Stimulated activated naive CD4-positive, alpha-beta T cell (primary cell): Measurements from ENCODE around the gene RTL1.

ENCODE experiments used
- DNase-seq, 6 experiments: peaks; one replicate each; lab custom pipeline; 2025; lab: John Stamatoyannopoulos, UW

Gene RTL1

GRCh38 chr14:100898935-100899883 lies 4.3 kb downstream of the RTL1 start:
- DNase-seq, result no peak

- no peak for DNase-seq
Observed at GRCh38 chr14:100898465-100898864, 5.1 kb downstream of the RTL1 start.

GRCh38 chr14:100896369-100897060 lies 7.0 kb downstream of the RTL1 start:
- DNase-seq, result no peak

DNA sequence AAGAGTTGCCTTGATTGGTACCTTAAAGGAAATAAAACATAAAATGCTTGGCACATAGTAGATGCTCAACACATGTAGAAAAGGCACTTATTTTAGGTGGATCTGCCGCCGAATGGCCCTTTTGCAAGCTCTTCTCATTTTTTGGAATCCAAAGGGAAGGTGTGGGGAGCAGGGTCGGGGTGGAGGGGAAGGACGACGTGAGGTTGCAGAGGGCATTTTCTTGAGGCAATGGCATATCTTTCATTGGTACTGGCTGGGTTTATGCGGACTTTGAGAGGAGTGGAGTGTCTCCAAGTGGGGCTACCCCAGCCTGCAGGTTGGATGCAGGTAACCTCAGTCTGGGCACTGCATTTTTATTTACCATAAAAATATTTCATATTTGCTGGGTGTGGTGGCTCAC lies 8.1 kb downstream of the RTL1 start:
- DNase-seq, result no peak

DNA sequence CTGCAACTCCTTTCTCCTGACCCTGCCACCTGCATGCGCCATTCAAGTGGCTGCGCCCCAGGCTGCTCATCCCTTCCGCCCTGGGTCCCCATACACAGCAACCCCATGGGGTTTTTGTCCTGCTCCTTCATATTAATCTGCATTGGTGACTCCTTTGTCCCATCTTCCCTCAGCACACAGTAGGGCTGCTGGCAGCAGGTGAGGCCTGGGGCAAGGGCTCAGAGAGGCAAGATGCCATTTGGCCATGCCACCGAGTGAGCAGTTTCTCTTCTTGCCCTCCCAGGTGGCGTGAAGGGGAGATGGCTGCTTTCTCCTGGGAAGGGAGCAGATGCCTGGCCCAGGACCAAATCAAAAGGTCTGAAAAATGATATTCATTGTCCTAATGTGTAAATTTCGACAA lies 9.1 kb downstream of the RTL1 start:
- no peak for DNase-seq

DNA sequence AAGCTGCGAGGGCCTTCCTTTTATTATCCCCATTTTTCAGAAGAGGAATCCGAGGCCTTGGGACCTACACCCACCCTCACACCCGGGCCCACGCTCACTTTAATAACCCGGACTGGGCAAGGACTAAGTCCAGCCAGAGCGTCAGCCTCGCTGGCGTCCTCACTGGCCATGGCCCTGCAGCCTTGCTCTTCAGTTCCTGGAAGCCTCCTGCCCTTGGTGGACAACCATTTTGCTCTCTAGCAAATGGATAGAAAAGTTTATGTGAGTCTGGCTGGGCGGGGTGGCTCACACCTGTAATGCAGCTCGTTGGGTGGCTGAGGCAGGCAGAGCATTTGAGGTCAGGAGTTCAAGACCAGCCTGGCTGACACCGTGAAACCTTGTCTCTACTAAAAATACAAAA lies 9.8 kb downstream of the RTL1 start:
- DNase-seq, result no peak

DNA sequence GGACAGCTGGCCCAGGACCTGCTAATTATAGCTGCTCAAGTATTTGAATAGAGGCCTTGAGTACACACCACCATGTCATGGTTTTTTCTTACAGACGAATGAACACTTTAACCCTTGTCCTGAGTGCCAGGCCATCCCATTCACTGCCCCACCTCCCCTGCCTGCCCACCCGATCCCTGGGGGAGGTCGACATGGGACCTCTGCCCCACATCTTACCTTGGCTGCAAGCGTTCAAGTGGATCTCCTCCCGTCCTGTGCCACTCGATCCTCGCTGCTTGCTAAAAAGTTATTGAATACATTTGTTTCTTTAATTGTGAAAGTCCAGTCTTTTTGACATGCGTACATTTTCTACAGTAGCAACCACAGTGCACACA lies 10.3 kb downstream of the RTL1 start:
- no peak for DNase-seq

DNA sequence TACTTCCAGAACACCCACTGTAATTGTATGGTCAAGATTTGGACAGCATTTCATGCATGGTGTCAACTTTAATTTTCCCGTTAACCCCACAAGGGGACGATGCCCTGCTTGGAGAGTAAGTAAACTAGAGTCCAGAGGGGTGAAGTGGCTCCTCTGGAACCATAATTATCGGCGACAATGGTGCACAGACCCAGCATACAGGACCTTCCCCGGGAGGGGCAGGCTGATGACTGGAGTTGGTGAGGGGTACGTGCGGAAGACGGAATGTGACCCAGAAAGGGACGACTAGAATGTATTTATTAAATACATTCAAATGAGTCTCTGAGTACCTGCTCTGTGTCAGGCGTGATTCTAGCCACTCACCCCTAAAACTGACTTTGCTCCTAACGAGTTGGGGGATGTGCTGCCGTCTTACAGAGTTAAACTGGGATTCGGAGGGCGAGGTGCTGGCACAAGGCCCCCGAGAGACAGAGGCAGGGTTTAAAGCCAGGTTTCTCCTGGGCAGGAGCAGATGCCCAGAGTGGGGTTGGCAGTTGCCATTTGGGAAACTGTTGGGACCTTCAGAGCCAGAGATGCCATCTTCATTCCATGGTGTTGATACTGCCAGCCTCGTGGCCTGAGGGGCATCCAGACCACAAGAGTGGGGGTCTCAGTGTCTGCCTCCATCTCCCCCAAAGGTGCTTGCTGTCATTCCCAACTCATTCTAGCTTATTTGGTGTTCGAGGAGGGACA lies 10.9 kb downstream of the RTL1 start:
- no peak for DNase-seq

GRCh38 chr14:100891501-100892445 lies 11.7 kb downstream of the RTL1 start:
- no peak for DNase-seq

GRCh38 chr14:100891051-100891450 lies 12.5 kb downstream of the RTL1 start:
- no peak for DNase-seq

GRCh38 chr14:100890061-100890850 lies 13.3 kb downstream of the RTL1 start:
- DNase-seq, result no peak

DNA sequence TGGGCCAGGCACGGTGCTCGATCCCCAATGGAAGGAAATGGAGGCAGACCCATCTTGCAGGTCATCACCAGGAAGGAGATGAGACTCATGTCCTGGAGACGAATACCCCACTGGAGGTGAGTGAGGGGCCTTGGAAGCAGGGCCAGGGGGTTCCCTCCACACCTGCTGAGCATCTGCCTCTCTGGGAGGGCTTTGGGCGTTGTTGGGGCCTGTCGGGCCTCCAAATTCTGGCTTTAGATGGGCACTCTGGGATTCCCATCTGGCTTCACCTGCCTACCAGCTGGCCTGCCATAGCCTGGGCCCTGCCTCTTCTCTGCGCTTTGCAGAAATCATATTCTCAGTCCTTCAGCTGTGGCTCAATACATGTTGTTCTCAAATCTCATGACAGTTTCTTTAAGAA lies 13.9 kb downstream of the RTL1 start:
- no peak for DNase-seq

DNA sequence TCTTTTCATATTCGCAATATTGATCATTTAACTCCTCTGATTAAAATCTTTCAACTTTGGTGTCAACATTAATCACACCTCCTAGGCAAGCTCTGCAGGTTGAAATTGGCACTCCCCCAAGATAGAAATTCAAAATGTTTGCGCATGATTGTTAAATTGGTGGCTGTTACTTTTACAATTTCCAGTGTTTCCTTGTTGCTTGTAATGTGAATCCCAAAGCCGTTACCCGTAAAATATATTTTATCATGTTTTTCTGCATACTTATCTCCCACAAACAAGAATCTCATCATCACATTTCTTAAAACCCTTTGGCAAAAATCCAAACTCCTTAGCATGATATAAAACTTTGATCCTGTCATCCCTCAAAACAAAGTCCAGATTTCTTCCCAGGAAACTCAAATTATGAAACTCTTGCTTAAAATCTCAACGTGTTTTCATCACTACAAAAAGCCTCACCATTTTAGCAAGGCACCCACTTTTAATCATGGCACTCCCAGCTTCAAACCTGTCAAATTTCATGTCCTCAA lies 14.7 kb downstream of the RTL1 start:
- no peak for DNase-seq

GRCh38 chr14:100887728-100888335 lies 15.7 kb downstream of the RTL1 start:
- DNase-seq, result no peak

DNA sequence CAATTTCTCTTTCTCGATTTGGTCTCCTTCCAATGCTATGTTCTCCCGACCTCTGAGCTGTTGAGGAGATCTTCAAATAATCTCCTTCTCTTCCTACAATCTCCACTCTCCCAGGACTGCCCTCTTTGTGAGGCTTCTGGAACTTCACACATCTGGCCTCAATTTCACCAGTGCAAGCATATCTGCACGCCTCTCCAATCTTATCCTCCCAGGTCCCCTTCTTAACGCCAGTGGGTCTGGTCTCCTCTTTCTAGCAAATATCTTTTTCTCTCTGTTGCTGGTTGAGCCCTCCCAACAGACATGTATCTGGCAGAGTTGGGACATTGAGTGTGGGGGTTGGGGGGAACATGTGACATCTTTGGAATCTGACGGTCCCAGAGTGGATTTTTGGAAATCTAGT lies 17.9 kb downstream of the RTL1 start:
- no peak for DNase-seq

GRCh38 chr14:100885196-100885595 lies 18.3 kb downstream of the RTL1 start:
- no peak for DNase-seq

GRCh38 chr14:100884456-100884855 lies 19.1 kb downstream of the RTL1 start:
- DNase-seq, result no peak

- no peak for DNase-seq
Observed at GRCh38 chr14:100883789-100884101, 19.8 kb downstream of the RTL1 start.

GRCh38 chr14:100882991-100883788 lies 20.3 kb downstream of the RTL1 start:
- DNase-seq, result no peak
